Measurements from ENCODE around the gene GDPGP1. TPM values are rescaled to one million over a fixed set of nuclear protein-coding genes. Genes with fewer than 3 reads are reported as not detected.
A peak's percentile ranks its signal among the peaks of the same experiment; 100 is the strongest.

The GDPGP1 gene
- total and polyA plus RNA-seq, 2 experiments from 2014 or later = 0.61 to 3.8 TPM

GRCh38 chr15:90294159-90294558, 60.1 kb downstream of the GDPGP1 start (continued):
- TF ChIP-seq ZNF462 (CRISPR knock-in tag; IDR thresholded peaks at IDR 0.05) = no peak
- no peak for TF ChIP-seq ETS1 (IDR thresholded peaks at IDR 0.05)
- no peak for TF ChIP-seq ZNF114 (CRISPR knock-in tag; IDR thresholded peaks at IDR 0.05)
- TF ChIP-seq EZH2 (IDR thresholded peaks at IDR 0.05; ENCODE audit: low read depth, unreplicated experiment) = no peak

- no peak overlapping the region for H3K27ac ChIP-seq (ENCODE audit: low read depth)
- H3K9me2 ChIP-seq (ENCODE audit: insufficient read depth) = no peaks in the 10 kb centered on the region
- H3K4me3 ChIP-seq = no peak overlapping the region
- H3F3A ChIP-seq (replicated peaks; ENCODE audit: low read depth) = 0 out of 2 replicates have a peak, but pooled peaks cover 2% of the 10 kb centered on the region
- no peak overlapping the region for H3K4me2 ChIP-seq
- peaks cover 29% of the 10 kb centered on the region for H3K4me1 Mint-ChIP-seq
- ATAC-seq = peak; percentile 40; the same call in 2 of the 3 replicates
- no peaks in the 10 kb centered on the region for H3K9me3 Mint-ChIP-seq
- H3K4me3 Mint-ChIP-seq = no peak overlapping the region
- H4K20me1 ChIP-seq (replicated peaks; ENCODE audit: insufficient read depth) = no peaks in the 10 kb centered on the region
- no peak overlapping the region for H2AFZ ChIP-seq
- DNase-seq (ENCODE audit: low spot score) = peak; percentile 24
- H3K4me1 ChIP-seq (ENCODE audit: insufficient read depth) = peaks cover 8% of the 10 kb centered on the region; the same call in 1 of the 2 replicates
- no peak overlapping the region for H3K27ac Mint-ChIP-seq
- H3K27me3 ChIP-seq (ENCODE audit: insufficient read depth) = no peaks in the 10 kb centered on the region
- no peaks in the 10 kb centered on the region for H3K79me2 ChIP-seq (replicated peaks; ENCODE audit: insufficient read depth)
- H3K36me3 Mint-ChIP-seq (ENCODE audit: low read depth) = no peaks in the 10 kb centered on the region
- H3K27me3 Mint-ChIP-seq (ENCODE audit: insufficient read depth, low read depth, poor library complexity) = peaks cover 10% of the 10 kb centered on the region
- no peaks in the 10 kb centered on the region for H3K36me3 ChIP-seq (ENCODE audit: insufficient read depth)
- TF ChIP-seq CREB1 (CRISPR knock-in tag; IDR thresholded peaks at IDR 0.05; ENCODE audit: low read depth) = no peak
- TF ChIP-seq ZNF462 (CRISPR knock-in tag; IDR thresholded peaks at IDR 0.05) = no peak
Measured at GRCh38 chr15:90294601-90295269, 60.7 kb downstream of the GDPGP1 start.
